IPS DF 4.7 (cell line): Measurements from ENCODE around the gene ZP1.
A peak's percentile ranks its signal among the peaks of the same experiment; 100 is the strongest.
"Not testable (repeated sequence)": the region's sequence is repeated elsewhere in the genome, so short reads cannot be mapped to it uniquely, and the experiment has no call there.

Experiments used
- DNase-seq: peaks from one replicate; pipeline ENCODE4 v3.0.0-alpha.2; 2013; ENCODE audit warnings: low spot score; ENCODE audit errors: extremely low read depth

The ZP1 gene

DNA sequence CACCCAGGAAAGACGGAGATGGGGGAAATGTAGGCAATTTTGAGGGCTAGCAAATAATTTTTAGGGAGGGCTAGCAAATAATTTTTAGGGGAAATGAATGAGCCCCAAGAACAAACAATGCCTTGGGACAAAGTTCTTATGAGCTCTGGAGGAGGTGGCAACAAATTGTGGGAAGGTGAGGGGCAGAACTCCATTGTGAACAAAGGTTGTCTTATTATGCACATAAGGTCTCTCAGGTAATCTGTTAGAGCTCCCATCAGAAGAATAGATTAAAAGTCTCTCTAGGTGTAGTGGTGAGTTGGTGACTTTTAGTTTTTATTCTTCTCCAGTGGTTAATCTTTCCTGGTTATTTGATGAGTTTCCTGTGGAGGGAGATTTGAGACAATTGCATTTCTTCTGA, 41.5 kb downstream of the ZP1 start:
- DNase-seq, result no peak

DNA sequence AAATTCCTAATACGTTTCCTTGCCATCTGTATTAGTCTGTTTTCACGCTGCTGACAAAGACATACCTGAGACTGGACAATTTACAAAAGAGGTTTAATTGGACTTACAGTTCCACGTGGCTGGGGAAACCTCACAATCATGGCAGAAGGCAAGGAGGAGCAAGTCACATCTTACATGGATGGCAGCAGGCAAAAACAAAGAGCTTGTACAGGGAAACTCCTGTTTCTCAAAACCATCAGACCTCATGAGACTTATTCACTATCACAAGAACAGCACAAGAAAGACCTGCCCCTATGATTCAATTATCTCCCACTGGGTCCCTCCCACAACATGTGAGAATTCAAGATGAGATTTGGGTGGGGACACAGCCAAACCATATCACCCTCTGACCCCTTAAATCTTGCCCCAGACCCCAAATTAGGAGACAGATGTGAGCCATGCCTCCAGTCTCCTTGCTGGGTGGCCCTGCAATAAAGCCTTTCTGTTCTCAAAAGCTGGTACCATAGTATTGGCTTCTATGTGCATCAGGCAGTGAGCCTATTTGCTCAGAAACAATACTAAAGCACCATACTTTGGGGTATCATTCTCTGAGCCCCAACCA, 42.4 kb downstream of the ZP1 start:
- not testable (repeated sequence) for DNase-seq

DNA sequence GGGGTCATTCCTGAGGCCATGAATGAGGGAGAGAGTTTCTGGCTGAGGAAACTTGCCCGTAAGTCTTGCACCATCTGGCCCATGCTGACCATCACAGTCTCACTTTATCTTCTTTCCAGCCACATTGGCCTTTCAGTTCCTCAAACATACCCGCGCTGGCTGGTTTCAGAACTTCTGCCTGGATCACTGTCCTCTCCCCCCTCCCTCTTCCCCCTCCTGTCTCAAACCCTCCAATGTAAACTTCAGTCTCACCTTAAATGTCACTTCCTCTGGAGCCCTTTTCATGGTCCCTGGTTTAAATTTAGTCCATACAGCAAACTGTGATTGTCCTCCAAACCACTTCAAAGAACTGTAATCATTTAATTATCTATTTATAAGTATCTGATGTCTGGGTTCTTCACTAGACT, 42.9 kb downstream of the ZP1 start:
- DNase-seq, result no peak

DNA sequence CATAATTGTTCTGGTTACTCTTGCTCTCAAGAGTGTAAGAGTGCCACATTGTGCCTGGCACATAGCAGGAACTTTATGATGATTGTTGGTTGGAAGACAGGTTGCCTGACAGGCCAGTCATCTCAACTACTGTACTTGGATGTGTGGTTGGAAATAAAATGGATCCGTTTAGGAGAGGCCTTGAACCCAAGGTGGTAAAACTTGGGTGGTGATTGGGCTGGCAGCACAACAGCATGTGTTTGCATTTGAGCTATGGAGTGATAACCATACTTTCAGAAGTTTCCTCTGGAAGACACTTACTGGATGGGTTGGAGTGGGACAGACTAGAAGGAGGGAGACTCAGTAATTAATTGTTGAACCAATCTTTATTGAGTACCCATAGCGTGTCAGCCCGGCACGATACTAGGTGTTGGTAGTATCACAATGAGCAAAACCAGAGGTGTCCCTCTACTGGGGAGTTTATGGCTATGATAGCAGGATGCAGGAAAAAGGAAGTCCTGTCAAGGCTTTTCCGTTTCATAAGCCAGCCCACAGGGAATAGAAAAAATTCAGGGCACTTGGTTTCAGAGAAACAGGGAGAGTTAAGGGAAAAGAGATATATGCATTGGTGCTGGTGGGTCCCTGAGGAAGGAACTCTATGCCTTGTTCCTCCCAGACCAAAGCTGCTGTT, 43.5 kb downstream of the ZP1 start:
- no peak for DNase-seq

DNA sequence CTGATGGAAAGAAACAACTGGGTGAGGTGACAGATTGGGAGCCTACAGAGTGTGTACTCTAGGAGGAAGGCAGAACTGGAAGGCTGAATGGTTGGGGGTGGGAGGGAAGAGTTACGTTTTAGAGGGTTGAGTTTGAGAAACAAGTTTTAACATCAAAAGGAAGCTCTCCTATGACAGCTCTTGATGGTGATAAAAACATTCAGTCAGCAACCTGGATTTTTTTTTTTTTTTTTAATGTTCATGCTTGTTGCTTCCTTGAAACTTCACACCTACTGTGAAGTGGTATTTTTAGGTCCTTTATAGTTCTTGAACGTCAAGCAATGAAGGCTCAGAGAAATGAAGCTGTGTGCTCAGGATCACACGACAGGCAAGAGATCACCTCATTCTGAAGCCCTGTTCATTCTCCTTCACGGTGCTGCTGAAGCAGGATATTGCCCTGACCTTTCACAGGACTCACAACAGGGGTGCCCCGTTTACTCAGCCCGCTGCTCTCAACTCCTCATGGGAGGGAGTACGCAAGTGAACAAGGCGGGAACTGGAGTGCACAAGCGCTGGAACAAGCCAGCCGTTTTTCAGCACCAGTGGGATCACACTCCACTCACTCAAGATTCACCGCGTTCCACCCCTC, 45.0 kb downstream of the ZP1 start:
- DNase-seq, result no peak

DNA sequence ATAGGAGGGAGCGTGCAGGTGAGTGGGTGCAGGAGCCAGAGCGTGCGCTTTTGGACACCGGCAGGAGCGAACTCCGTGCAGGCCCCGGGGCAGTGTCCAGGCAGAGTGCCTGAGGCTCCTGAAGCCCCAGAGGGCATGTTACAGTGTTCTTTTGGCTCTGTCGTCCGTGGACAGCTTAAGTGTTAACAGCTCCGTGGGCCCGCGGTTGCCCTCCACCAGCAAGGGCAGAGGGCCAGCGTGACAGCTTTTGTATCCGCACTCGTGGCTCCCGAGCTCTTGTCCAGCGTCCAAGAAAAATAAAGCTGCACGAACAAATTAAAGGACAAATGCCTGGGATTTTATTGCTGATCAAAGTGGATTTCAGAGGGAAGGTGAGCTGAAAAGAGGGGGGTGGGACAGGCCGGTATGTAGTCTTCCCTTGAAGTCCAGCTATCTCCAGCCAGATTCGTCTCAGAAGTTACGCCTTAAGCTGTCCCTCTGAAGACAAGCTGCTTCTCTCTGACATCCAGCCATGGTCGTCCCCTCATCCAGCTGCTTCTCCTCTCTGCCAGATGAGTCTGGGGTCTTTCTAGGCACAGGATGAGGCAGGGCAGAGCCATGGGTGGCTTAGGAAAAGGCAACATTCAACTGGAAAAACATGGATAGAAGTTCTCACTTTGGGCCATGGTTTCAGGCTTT, 45.6 kb downstream of the ZP1 start:
- DNase-seq, result no peak

DNA sequence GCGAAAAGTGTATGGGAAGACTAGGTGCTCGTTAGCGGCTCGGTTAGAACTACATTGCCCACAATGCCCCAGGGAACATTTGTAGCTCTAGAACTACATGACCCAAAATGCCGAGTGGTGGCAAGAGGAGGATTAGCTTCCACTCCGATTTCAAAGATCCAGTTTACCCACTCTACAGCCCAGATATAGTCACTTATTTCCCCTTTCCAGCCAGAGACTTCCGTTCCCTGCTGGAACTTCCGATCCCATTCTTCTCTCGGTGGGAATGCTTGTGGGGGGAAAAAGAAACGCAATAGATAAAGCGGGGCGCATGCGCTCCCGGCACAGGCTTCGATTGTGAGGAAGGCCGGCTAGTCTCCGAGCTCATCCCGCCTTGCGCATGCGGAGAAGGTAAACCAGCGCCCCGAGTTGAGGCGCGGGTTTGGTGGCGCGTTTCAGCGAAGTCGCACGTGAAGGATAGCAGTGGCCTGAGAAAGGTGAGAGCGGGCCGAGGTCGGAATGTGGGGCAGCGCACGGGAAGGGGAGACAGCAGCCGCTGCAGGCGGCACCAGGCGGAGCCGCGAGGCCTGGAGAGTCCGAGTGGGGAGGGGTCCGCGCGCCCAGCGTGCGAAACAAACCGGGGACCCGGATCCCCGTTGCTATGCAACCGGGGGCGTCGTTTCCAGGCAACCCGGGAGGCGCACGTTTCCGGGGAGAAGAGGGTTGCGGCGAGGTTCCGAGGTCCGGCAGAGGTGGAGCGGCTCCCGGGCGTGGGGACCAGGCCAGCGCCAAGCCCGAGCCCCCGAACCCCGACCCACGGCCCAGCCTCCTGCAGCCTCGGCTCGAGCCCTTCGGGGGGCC, 46.7 kb downstream of the ZP1 start, which contains the start of gene TMEM109:
Gene TMEM109, plus strand, starts transcription at position 366 of the 840 bp plus-strand sequence. CDS start 5,536 bp downstream, outside the sequence.
- DNase-seq, result peak; percentile 64

DNA sequence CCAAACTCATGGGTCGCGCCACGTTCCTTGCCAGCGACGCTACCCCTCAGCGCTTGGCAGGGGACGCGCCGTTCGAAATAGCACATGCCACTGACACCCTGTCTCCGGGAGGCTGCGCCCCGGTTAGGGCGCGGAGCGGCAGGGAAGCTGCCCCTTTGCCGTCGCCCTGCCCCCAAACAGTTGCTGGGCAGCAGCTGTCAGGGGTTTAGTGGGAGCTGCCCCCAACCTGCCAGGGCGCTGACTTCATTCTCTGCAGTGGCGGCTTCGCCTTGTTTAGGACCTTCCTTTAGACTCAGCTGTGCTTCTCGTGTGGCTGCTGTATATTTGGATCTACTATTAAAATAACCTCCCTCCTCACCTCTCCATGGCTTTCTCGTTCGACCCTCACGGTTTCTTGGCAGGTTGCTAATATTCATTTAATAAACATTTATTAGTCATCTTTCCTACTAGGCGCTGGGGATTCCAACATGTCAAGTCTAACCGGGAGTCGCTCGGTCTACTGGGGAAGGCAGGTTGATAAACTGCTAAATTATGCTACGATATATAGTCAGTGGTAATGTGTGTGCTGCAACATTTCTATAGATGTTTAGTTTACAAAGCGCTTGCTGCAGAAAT, 47.4 kb downstream of the ZP1 start:
- DNase-seq, result no peak

DNA sequence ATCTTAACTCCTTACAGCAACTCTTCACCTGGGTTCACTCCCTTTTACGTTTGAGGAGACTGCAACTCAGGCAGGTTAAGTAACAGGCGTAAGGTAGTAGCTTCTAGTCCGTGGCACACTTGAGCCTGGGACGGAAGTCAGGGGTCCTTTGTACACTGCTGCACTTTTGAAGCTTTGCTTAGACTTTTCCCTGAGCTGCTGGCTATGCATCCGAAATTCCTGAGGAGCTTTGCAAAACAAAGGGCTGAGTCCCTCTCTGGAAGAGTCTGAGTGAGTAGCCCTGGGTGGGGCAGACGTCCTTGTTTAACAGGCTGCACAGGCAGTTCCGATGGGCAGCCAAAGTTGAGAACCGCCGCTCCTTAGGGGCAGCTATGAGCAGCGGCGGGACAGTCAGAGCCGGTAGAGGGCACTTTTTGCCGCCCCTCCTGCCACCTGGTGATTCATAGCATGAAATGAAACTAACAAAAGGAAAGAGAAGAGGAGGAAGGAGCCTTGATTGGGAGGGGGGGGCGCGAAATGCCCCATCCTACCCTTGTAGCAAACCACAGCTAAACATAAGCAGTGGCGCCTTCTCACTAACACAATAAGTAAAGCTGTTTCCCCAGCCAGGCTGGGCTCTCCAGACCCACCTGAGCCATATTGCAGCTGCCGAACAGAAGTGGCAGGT, 48.0 kb downstream of the ZP1 start:
- DNase-seq, result no peak

DNA sequence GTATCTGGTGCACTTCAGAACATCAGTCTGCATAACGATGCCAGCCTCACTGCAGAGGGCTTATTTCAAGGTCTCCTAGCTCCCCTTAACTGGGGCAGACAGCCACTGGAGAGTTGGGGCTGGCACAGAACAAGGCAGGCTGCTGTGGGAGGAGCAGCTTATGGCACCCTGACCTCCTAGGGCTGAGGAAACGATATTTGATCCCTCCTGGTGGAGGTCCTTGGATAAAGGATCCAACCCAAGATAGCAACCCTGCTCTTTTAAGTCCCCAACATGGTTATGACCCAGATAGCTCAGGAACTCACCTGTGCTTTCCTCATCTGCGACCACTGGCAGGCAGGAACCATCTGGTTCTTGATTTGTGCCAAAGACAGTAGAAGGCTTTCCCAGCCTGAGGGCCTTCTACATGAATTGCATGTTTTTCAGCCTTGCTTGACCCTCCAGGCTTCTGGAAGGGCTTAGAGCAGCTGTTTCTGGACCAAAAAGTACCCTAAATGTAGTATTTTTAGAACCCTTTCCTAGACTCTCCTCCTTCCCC, 49.4 kb downstream of the ZP1 start:
- no peak for DNase-seq

DNA sequence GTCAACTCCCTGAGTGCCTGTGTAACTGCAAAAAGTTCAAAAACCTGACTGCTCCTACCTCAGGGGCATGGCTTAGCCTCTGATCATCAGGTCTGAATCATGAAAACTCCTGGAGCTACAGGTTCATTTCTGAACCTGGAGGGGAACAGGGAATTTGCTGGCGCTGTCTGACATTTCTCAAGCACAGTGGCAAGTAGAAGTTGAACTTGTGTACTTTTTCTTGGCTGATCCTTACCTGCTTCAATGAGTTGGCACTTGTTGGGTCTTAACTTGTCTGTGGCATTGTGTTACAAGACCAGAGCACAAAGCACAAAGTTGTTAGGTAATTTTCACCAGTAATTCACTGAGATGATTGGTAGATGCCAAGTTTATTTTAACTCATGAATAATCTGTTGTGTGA, 49.9 kb downstream of the ZP1 start:
- DNase-seq, result no peak

DNA sequence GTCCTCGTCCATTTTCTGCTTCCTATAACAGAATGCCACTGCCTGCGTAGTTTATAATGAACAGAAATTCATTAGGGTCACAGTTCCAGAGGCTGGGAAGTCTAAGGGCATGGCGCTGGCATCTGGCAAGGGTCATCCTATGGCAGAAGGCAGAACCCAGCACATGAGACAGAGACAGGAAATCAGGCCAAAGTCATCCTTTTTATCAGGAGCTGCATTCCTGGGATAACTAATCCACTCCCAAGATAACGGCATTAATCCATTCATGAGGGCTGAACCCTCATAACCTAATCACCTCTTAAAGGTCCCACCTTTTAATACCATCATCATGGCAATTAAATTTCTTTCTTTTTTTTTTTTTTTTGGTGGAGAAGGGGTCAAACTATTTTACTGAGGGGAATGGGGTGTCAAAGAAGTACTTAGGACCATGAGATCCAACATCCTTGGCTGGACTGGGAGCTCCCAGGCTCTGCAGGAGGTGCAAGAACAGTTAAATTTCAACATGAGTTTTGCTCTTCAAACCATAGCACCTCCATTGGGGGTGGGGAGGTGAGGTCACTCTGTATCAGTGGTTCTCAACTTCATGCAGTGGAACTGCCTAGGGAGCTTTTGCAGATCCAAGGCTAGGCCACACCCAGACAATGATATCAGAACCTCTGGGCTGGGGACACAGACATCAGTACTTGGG, 51.1 kb downstream of the ZP1 start:
- no peak for DNase-seq

DNA sequence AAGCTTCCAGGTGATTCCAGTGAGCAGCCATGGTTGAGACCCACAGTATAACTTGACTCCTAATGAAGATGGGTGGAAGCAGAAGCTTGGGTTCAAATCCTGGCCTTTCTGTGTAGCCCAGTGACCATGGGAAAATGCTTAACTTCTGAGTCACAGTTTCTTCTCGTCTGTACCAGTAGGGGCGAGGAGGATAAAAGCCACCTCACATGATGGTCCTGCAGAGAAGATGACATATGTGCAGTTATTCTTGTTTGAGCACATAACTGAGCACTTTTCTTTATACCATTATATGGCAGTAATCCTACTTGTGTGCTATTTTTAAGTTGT, 51.6 kb downstream of the ZP1 start:
- DNase-seq, result no peak

DNA sequence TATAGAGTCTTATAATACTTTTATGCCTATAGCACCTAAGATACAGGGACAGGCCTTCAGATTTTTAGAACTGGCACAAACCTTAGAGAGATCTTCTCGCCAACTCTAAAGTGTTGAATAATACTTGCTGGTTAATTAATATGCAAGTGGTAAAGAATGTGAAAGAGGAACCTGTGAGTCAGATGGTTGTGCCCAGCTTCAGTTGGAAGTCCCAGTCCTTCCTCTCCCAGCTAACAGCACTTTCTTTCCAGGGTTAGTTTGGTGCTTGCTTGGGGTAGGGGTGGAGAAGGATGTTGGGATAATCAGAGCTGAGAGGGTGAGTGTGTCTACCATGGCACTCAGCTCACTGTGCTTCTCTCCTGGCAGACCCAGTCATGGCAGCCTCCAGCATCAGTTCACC, 52.0 kb downstream of the ZP1 start:
- no peak for DNase-seq

DNA sequence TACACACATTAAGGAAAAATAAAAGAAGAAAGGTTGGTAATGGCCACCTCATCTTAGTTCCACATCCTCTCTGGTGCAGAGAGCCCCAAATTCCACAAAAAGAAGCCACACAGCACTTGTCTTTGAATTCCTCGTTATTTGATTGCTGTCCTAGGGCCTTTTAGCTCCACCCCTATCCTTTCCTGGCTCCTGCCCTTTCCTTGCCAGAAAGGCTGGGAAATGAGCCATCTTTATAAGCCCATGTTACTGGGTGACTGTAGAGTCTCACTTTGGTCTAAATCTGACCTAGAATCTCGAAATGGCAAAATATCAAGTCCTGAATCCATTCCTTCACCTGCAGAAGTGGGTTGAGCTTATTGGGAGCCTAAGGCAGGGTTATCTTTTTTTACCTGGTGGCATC, 52.6 kb downstream of the ZP1 start:
- DNase-seq, result no peak

DNA sequence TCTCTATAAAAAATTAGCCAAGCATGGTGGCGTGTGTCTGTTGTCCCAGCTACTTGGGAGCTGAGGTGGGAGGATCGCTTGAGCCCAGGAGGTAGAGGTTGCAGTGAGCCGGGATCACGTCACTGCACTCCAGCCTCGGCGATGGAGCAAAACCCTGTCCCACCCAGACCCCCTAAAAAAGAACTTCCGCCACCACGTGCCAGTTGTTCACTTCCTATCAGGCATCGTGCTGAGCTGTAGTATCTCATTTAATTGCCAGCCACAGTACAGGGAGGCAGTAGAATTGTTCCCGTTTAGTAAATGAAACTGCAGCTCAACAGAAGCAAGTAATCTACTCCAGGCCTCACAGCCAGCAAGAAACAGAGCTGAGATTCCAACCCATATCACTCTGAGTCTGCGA, 53.9 kb downstream of the ZP1 start:
- DNase-seq, result no peak

DNA sequence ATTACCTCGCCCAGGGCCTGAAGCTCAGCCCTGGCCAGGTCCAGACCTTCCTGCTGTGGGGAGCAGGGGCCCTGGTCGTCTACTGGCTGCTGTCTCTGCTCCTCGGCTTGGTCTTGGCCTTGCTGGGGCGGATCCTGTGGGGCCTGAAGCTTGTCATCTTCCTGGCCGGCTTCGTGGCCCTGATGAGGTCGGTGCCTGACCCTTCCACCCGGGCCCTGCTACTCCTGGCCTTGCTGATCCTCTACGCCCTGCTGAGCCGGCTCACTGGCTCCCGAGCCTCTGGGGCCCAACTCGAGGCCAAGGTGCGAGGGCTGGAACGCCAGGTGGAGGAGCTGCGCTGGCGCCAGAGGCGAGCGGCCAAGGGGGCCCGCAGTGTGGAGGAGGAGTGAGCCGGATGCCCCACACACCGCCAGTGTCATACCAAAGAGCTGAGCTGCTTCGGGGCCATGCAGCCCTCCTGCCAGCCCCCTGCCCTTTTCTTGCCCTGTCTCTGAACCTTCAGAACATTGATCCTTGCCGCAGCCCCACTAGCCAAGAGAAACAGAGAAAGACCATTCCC, 54.5 kb downstream of the ZP1 start:
- DNase-seq, result no peak

DNA sequence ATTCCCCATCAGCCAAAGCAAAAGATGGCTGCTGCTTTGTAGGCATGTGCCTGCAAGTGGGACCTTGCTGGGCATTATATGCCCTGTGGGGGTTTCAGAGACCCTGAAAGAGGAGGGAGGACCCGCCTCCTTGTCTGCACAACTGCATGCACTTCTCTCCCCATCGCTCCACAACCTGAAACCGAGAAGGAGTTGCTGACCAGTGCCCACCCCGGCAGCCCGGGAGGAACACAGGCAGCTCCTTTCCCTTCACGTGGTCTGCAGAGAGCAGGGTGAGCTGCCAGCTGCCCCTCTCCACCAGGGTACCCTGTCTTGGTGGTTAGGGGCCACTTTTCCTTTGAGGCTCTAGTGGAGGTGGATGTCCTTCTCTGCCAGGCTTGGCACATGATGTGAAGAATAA, 55.6 kb downstream of the ZP1 start:
- no peak for DNase-seq

DNA sequence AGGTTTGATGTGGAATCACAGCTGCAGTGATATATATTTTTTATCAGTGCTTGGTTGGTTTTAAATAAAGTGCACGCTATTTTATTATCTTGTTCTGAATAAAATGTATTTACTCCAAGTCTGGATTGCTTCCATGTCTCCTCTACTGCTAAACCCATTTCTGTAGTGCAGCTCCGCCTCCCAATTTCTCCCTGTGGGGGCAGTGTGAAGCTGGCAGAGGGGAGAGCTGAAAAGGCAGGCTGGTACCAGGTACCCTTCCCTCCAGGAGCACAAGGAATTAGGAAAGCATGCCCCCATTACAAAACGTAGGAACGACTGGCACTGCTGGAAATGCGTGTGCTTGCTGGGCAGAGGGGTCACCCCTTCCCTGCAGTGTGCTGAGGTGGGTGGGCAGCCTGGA, 56.0 kb downstream of the ZP1 start:
- DNase-seq, result no peak

DNA sequence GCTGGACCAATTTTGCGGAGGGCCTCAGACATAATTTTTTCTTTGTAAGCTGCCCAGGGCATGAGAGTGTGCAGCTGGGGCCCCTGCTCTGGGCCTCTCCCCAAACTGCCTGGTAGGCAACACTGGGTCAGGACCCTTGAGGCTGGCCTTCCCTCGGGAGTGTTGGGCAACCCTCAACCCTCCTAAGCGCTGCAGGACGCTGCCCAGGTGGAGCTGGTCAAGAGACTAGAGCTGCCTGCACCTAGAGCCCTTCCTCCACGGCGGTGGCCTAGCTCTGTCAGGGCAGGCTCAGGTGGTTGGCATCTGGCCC, 56.4 kb downstream of the ZP1 start:
- DNase-seq, result no peak
